HG02763 (cell line): ENCODE results near the gene RPN1.
"Not testable (repeated sequence)": the region's sequence is repeated elsewhere in the genome, so short reads cannot be mapped to it uniquely, and the experiment has no call there.

Source experiments
- ATAC-seq: cut with Tn5 transposase; IDR thresholded peaks from one replicate; pipeline ENCODE4 v1.9.1; 2021; ENCODE audit warnings: mild to moderate bottlenecking, moderate library complexity; ENCODE audit not compliant: unreplicated experiment

Gene RPN1

GRCh38 chr3:128653383-128653992 lies 2.9 kb upstream of the RPN1 start:
- not testable (repeated sequence) for ATAC-seq

DNA sequence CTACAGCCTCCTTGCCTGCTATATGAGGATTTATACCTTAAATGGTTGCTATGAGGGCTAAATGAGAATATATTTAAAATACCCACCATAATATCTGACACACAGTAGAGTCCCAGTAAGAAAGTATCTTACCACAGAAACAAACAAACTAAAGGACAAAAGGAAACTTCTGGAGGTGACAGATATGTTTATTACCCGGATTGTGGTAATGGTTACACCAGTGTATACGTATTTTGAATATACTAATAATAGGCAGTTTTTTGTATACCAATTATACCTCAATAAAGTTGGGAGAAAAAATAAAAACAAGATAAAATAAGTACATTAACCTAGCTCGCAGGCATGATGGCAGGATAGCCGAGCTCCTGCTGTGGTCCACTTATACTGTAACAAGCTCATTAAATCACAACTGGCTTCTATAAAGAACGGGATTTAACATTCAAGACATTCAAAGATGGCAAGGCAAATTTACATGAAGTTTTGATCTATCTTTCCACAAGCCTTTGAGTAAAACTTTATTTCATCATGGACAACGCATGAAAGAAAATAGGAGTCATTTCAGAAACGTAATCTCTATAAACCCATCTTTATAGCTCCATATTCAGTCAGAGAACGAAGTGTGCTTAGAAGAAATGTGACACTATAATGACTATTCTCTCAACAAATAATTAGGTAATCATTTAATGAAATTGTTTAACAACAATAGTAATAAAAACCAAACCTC lies 1.5 kb downstream of the RPN1 start:
- no peak for ATAC-seq

GRCh38 chr3:128648402-128648801 lies 2.2 kb downstream of the RPN1 start:
- ATAC-seq: no peak

DNA sequence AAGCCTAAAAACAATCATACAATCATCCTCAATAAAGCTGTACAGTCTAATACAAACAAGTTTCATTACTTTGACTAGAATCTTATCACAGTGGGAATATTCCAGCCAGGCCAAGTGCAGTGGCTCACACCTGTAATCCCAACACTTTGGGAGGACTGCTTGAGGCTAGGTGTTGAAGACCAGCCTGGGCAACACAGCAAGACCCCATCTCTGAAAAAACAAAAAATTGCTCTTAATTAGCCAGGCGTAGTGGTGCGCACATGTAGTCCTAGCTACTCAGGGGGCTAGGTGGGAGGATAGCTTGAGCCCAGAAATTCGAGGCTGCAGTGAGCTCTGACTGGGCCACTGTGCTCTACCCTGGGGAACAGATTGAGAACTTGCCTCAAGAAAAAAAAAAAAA lies 3.3 kb downstream of the RPN1 start:
- ATAC-seq: no peak

DNA sequence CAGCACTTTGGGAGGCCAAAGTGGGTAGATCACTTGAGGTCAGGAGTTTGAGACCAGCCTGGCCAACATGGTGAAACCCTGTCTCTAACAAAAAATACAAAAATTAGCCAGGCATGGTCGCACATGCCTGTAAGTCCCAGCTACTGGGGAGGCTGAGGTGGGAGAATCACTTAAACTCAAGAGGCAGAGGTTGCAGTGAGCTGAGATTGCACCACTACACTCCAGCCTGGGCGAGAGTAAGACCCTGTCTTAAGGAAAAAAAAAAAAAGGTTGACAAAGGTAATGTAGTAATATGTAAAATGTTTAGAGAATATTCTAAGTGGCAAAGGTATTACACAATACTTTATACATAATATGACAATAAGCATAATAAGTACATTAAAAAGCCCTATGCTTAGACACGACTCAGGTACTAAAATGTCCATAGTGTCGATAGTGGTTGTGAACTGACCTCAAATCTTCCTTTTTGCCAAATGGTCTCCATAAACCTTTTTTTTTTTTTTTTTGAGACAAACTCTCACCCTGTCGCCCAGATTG lies 16.5 kb downstream of the RPN1 start:
- no peak for ATAC-seq

DNA sequence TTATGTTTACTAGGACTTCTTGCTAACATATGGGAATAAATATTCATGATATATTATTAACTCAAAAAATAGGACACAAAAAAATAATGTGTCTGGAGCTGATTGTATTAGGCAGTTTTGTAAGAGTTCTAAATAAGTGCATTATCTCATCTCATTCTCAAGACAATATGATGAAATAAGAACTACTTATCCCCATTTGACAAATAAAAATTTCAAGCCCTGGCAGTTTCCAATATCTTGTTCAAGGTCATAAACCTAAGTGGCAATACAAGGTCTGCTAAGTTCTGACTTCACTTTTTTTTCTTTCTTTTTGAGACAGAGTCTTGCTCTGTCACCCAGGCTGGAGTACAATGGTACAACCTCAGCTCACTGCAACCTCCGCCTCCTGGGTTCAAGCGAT lies 18.3 kb downstream of the RPN1 start:
- no peak for ATAC-seq

DNA sequence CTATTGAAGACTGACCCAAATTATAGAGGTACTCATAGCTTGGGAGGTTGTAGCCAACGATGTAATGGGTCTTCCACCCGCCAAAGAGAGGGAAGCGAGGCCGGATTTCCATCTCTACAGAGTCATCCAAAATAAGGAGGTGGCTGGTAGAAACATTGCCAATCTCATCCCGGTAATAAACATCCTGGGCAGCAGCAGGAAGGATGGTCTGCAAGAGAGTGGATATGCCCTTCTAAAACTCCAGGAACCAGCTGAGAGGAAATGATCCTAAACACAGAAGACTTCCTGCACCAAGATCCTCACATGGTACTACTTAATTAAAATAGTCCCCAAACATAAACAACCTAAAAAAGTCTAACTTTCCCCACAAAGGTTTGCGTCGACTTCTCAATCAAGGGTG lies 20.7 kb downstream of the RPN1 start:
- ATAC-seq: no peak

- no peak for ATAC-seq
These were observed 25.1 kb downstream of the RPN1 start for GRCh38 chr3:128625409-128625945.

GRCh38 chr3:128624526-128625138 lies 26.0 kb downstream of the RPN1 start:
- no peak for ATAC-seq

- ATAC-seq: no peak
These were observed 26.8 kb downstream of the RPN1 start for GRCh38 chr3:128623762-128624176.

GRCh38 chr3:128621931-128622330 lies 28.7 kb downstream of the RPN1 start:
- ATAC-seq: no peak

DNA sequence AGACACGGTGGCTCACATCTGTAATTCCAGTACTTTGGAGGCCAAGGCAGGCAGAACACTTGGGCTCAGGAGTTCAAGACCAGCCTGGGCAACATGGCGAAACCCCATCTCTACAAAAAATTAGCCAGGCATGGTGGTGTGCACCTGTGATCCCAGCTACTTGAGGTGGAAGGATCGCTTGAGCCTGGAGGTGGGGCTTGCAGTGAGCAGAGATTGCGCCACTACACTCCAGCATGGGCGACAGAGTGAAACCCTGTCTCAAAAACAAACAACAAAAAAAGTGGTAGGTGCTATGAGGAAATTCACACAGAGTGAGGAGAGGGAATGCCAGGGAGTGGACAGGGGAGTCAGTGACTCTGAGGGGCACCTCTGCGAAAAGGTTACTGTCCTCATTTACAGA lies 29.4 kb downstream of the RPN1 start:
- no peak for ATAC-seq

GRCh38 chr3:128620268-128620691 lies 30.3 kb downstream of the RPN1 start:
- ATAC-seq: no peak

- ATAC-seq: no peak
These were observed 31.3 kb downstream of the RPN1 start for GRCh38 chr3:128619146-128619890.

DNA sequence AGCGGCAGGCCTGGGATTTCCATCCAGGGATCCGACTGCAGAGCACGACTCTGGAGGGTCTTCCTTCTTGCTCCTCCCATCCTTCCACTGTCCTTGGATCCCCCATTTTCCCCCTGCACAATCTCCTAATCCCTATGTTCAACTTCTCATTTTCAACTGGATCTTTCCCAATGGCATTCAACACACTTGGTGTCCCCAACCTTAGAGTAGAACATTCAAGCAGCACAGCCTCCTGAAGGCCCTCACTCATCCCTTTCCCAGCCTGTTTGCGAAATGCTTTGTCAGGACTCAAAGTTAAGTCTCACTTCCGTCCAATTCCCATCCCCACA lies 32.3 kb downstream of the RPN1 start:
- ATAC-seq: no peak

- peak; percentile 88 for ATAC-seq
These were observed 32.8 kb downstream of the RPN1 start for GRCh38 chr3:128617557-128618397.

- ATAC-seq: no peak
These were observed 33.4 kb downstream of the RPN1 start for GRCh38 chr3:128617270-128617556.

- no peak for ATAC-seq
These were observed 33.9 kb downstream of the RPN1 start for GRCh38 chr3:128616516-128617269.

DNA sequence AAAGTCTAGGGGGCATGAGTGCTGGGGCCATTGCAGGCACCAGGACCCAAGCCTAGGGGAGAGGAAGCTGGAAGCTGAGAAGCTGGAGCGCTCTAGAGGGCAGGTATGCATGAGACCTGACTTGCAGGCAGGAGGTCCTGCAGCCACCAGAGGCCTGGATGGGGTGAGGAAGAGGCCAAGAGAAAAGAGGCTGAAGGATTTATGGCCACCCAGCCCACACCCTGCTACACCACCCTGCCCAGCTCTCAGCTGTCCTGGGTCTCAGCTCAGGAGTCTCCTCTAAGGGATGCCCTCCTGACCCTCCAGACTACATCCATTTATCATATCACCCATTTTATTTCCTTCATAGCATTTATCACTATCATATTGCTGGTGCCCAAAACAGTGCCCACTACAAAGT lies 36.5 kb downstream of the RPN1 start:
- ATAC-seq: no peak
